Caco-2 (cell line): ENCODE measurements around the gene LRIG3. TPM values are rescaled to one million over a fixed set of nuclear protein-coding genes. Genes with fewer than 3 reads are reported as not detected.

Experiments
- BruUV-seq: library from RNA; stranded (reverse); fragments of 400-500 nt; replicated peaks from 2 replicates; lab custom pipeline; 2021; lab: Mats Ljungman, UMichigan
- CTCF ChIA-PET: fragments of 300-600 bp; sonication (Branson Sonifier 250); formaldehyde crosslinking; loops from one replicate; lab custom pipeline; 2022; ENCODE audit warnings: antibody characterized with exemption; lab: Charles Lee
- POLR2A ChIA-PET: fragments of 300-600 bp; sonication (Branson Sonifier 250); formaldehyde crosslinking; loops from one replicate; lab custom pipeline; 2022; ENCODE audit warnings: antibody characterized with exemption; lab: Charles Lee
- DNase-seq, 2 experiments: peaks; one replicate each; pipeline versions ENCODE4 v3.0.0 to v3.0.0-alpha.2; 2020 to 2022
- H3K27me3 ChIP-seq: replicated peaks from 2 replicates; pipeline ENCODE4 v1.6.0; 2011; ENCODE audit warnings: low read length; ENCODE audit not compliant: control insufficient read depth, insufficient read depth
- H3K36me3 ChIP-seq: 2 replicates; pipeline ENCODE4 v1.5.1; 2011; ENCODE audit warnings: low read length; ENCODE audit not compliant: control insufficient read depth, insufficient read depth
- H3K4me1 ChIP-seq: fragments of 250-450 bp; sonication (Bioruptor Pico); 2 replicates; pipeline ENCODE4 v1.5.1; 2020; ENCODE audit warnings: mild to moderate bottlenecking
- H3K4me3 ChIP-seq: 2 replicates; pipeline ENCODE4 v1.5.1; 2011; ENCODE audit warnings: low read depth, mild to moderate bottlenecking, control low read depth, low read length
- H3K9me3 ChIP-seq: fragments of 250-450 bp; sonication (Bioruptor Pico); 2 replicates; pipeline ENCODE4 v1.5.1; 2020; ENCODE audit warnings: mild to moderate bottlenecking, moderate library complexity
- H3K27ac Mint-ChIP-seq: one replicate; pipeline ENCODE4 v1.8.0; 2022; ENCODE audit warnings: mixed read lengths; ENCODE audit not compliant: unreplicated experiment
- H3K27me3 Mint-ChIP-seq: one replicate; pipeline ENCODE4 v1.8.0; 2022; ENCODE audit warnings: mixed read lengths; ENCODE audit not compliant: insufficient read depth, unreplicated experiment
- H3K36me3 Mint-ChIP-seq: one replicate; pipeline ENCODE4 v1.8.0; 2022; ENCODE audit warnings: mild to moderate bottlenecking, mixed read lengths; ENCODE audit not compliant: insufficient read depth, unreplicated experiment
- H3K4me1 Mint-ChIP-seq: one replicate; pipeline ENCODE4 v1.8.0; 2022; ENCODE audit warnings: low read depth, mixed read lengths; ENCODE audit not compliant: unreplicated experiment
- H3K4me3 Mint-ChIP-seq: one replicate; pipeline ENCODE4 v1.8.0; 2022; ENCODE audit warnings: mild to moderate bottlenecking, moderate library complexity, mixed read lengths; ENCODE audit not compliant: unreplicated experiment
- H3K9me3 Mint-ChIP-seq: one replicate; pipeline ENCODE4 v1.8.0; 2022; ENCODE audit warnings: mixed read lengths; ENCODE audit not compliant: unreplicated experiment
- CTCF ChIP-seq, 2 experiments: fragments of 200-600 bp in 1 of 2; IDR thresholded peaks; 1 replicate in 1 of 2; 2 replicates in 1 of 2; pipeline versions ENCODE4 v1.5.1 to v1.8.0; 2011 to 2022; ENCODE audit warnings: antibody characterized with exemption in 1 of 2, control low read depth in 1 of 2, inconsistent platforms in 1 of 2, low read depth in 1 of 2, low read length in 1 of 2, mild to moderate bottlenecking in 1 of 2, moderate library complexity in 1 of 2; ENCODE audit not compliant: insufficient read depth in 1 of 2, severe bottlenecking in 1 of 2, unreplicated experiment in 1 of 2
- intact Hi-C: fragments of 100-400 bp; cut with micrococcal nuclease; formaldehyde crosslinking; loops from one replicate; pipeline ENCODE4 v1.10.0; 2022; ENCODE audit not compliant: unreplicated experiment
- total RNA-seq: library from RNA; stranded (reverse); gene quantifications from 2 replicates; pipeline ENCODE4 v1.2.3, GENCODE V29; 2022

LRIG3 gene
- total RNA-seq, 1 experiment from 2014 or later: 19.1 TPM

GRCh38 chr12:58850826-58851225 is 69.5 kb downstream of the LRIG3 start:
- H3K27me3 Mint-ChIP-seq: no peaks in the 10 kb centered on the region
- Histone ChIP-seq H3K4me1 (peaks cover 6% of the 10 kb centered on the region; the same call in 1 of the 2 replicates), H3K4me3 (no peak overlapping the region), H3K9me3 (no peaks in the 10 kb centered on the region), H3K36me3 (no peaks in the 10 kb centered on the region), H3K27me3 (no peaks in the 10 kb centered on the region)
- peaks cover 1% of the 10 kb centered on the region for H3K4me1 Mint-ChIP-seq
- H3K27ac Mint-ChIP-seq: no peak overlapping the region
- H3K9me3 Mint-ChIP-seq: no peaks in the 10 kb centered on the region
- H3K4me3 Mint-ChIP-seq: no peak overlapping the region
- TF ChIP-seq CTCF (IDR thresholded peaks at IDR 0.05; ENCODE audit: insufficient read depth in 1 of 2, low read depth in 1 of 2, low read length in 1 of 2, severe bottlenecking in 1 of 2, unreplicated experiment in 1 of 2): no peak
- no peak for DNase-seq
- intact Hi-C loops: no loop called here
- CTCF ChIA-PET: no interaction called here
- POLR2A ChIA-PET: no interaction called here
- H3K36me3 Mint-ChIP-seq: peaks cover under 1% of the 10 kb centered on the region
- no TSS peak for BruUV-seq

GRCh38 chr12:58847901-58848600 is 72.3 kb downstream of the LRIG3 start:
- H3K27me3 Mint-ChIP-seq: no peaks in the 10 kb centered on the region
- H3K36me3 Mint-ChIP-seq: no peaks in the 10 kb centered on the region
- H3K9me3 ChIP-seq: no peaks in the 10 kb centered on the region
- no peaks in the 10 kb centered on the region for H3K36me3 ChIP-seq
- H3K27ac Mint-ChIP-seq: no peak overlapping the region
- TF ChIP-seq CTCF (IDR thresholded peaks at IDR 0.05; ENCODE audit: insufficient read depth in 1 of 2, low read depth in 1 of 2, low read length in 1 of 2, severe bottlenecking in 1 of 2, unreplicated experiment in 1 of 2): no peak
- no peak for DNase-seq
- H3K4me3 ChIP-seq: no peak overlapping the region
- H3K4me1 Mint-ChIP-seq: no peaks in the 10 kb centered on the region
- ChIA-PET CTCF (no interaction called here), POLR2A (no interaction called here)
- no peaks in the 10 kb centered on the region for H3K4me1 ChIP-seq
- intact Hi-C loops: no loop called here
- H3K9me3 Mint-ChIP-seq: no peaks in the 10 kb centered on the region
- BruUV-seq: no TSS peak
- no peak overlapping the region for H3K4me3 Mint-ChIP-seq
- no peaks in the 10 kb centered on the region for H3K27me3 ChIP-seq

- BruUV-seq: no TSS peak
- TF ChIP-seq CTCF (IDR thresholded peaks at IDR 0.05; ENCODE audit: insufficient read depth in 1 of 2, low read depth in 1 of 2, low read length in 1 of 2, severe bottlenecking in 1 of 2, unreplicated experiment in 1 of 2): no peak
- no peak overlapping the region for H3K27ac Mint-ChIP-seq
- H3K4me1 ChIP-seq: no peaks in the 10 kb centered on the region
- no peak overlapping the region for H3K4me3 ChIP-seq
- POLR2A ChIA-PET: no interaction called here
- H3K9me3 ChIP-seq: no peaks in the 10 kb centered on the region
- intact Hi-C loops: no loop called here
- H3K4me1 Mint-ChIP-seq: no peaks in the 10 kb centered on the region
- no peaks in the 10 kb centered on the region for H3K36me3 ChIP-seq
- no peak overlapping the region for H3K4me3 Mint-ChIP-seq
- no peaks in the 10 kb centered on the region for H3K27me3 ChIP-seq
- DNase-seq: no peak
- CTCF ChIA-PET: no interaction called here
- no peaks in the 10 kb centered on the region for H3K27me3 Mint-ChIP-seq
- H3K36me3 Mint-ChIP-seq: no peaks in the 10 kb centered on the region
- peaks cover 13% of the 10 kb centered on the region for H3K9me3 Mint-ChIP-seq
These were observed 76.1 kb downstream of the LRIG3 start for GRCh38 chr12:58844161-58844560.
